K562 (cell line): ENCODE measurements around the gene HK1. TPM values are rescaled to one million over a fixed set of nuclear protein-coding genes. Genes with fewer than 3 reads are reported as not detected.

Source experiments
- ATF3 ChIP-seq, 2 experiments: fragments of 450-650 bp in 1 of 2; sonication (generic) in 1 of 2; formaldehyde crosslinking in 1 of 2; IDR thresholded peaks in 1 of 2; conservative IDR thresholded peaks in 1 of 2; 2 replicates each; pipeline versions ENCODE4 v1.6.1 to v1.8.1; 2016 to 2023; ENCODE audit warnings: mild to moderate bottlenecking in 2 of 2, moderate library complexity in 2 of 2, inconsistent platforms in 1 of 2, missing genetic modification reagents in 1 of 2
- DACH1 ChIP-seq: fragments of 450-650 bp; IDR thresholded peaks from 2 replicates; pipeline ENCODE4 v1.6.1; 2018; ENCODE audit not compliant: partially characterized antibody
- DEAF1 ChIP-seq: fragments of 450-650 bp; formaldehyde crosslinking; IDR thresholded peaks from 2 replicates; pipeline ENCODE4 v1.4.0; 2020; ENCODE audit warnings: mild to moderate bottlenecking, moderate library complexity
- ETV1 ChIP-seq: fragments of 450-650 bp; conservative IDR thresholded peaks from 2 replicates; pipeline ENCODE4 v1.6.1; 2016; ENCODE audit warnings: missing genetic modification characterization, control low read depth, low read depth, missing compliant biosample characterization
- RAD21 ChIP-seq, 2 experiments: fragments of 250-450 bp in 1 of 2; fragments of 450-650 bp in 1 of 2; sonication (Bioruptor Pico) in 1 of 2; formaldehyde crosslinking in 1 of 2; IDR thresholded peaks in 1 of 2; conservative IDR thresholded peaks in 1 of 2; 2 replicates each; pipeline versions ENCODE4 v1.4.0 to v1.8.0; 2020 to 2022; ENCODE audit warnings: mild to moderate bottlenecking in 2 of 2, moderate library complexity in 1 of 2
- SFPQ ChIP-seq: fragments of 200-400 bp; formaldehyde crosslinking; IDR thresholded peaks from 2 replicates; pipeline ENCODE4 v1.6.1; 2017; ENCODE audit warnings: mild to moderate bottlenecking, low read depth, low read length, moderate library complexity
- ZKSCAN1 ChIP-seq: fragments of 150-350 bp; IDR thresholded peaks from 2 replicates; pipeline ENCODE4 v1.6.1; 2016; ENCODE audit warnings: low read depth, low read length
- ZNF24 ChIP-seq: fragments of 450-650 bp; IDR thresholded peaks from 2 replicates; pipeline ENCODE4 v1.6.1; 2016
- ZNF318 ChIP-seq, 2 experiments: fragments of 450-650 bp; IDR thresholded peaks; 2 replicates each; pipeline ENCODE4 v1.6.1; 2016; ENCODE audit warnings: mild to moderate bottlenecking in 2 of 2, borderline replicate concordance in 1 of 2, low read depth in 1 of 2, moderate library complexity in 1 of 2
- ZNF639 ChIP-seq, 2 experiments: fragments of 200-800 bp in 1 of 2; sonication (Bioruptor generic) in 1 of 2; sonication (generic) in 1 of 2; formaldehyde crosslinking in 1 of 2; IDR thresholded peaks in 1 of 2; conservative IDR thresholded peaks in 1 of 2; 2 replicates each; pipeline versions ENCODE4 v1.5.0 to v1.6.1; 2016 to 2020; ENCODE audit warnings: missing compliant biosample characterization in 1 of 2, missing genetic modification characterization in 1 of 2, missing genetic modification reagents in 1 of 2
- polyA plus RNA-seq, 8 experiments: library from polyadenylated mRNA; depleted of rRNA in 4 of 8; stranded (reverse) in 5 of 8; unstranded in 3 of 8; fragments of >200 nt; fragmentation: Nextera tagmentation in 2 of 8; fragmentation: Illumina TruSeq in 1 of 8; extraction: Ambion mirVana in 2 of 8; extraction: Trizol in 1 of 8; gene quantifications; 2 replicates each; pipeline versions ENCODE4 v1.2.1 to v1.2.3, GENCODE V29; 2011 to 2014; ENCODE audit warnings: inconsistent platforms in 1 of 8, missing spikeins in 1 of 8
- total RNA-seq, 7 experiments: library from RNA; depleted of rRNA in 6 of 7; stranded (reverse); fragments of >200 nt in 6 of 7; fragmentation: Illumina TruSeq in 2 of 7; extraction: Trizol in 2 of 7; gene quantifications; 2 replicates each; pipeline versions ENCODE4 v1.2.1 to v1.2.3, GENCODE V29; 2011 to 2021; ENCODE audit warnings: low replicate concordance in 1 of 7

HK1 gene
- total and polyA plus RNA-seq, 9 of the 15 experiments (the other 6 are each of a cell fraction or from before 2014, with no cell fraction given) = 29.2 to 444 (median 193) TPM

- TF ChIP-seq RAD21 (CRISPR knock-in tag; conservative IDR thresholded peaks at IDR 0.05 in 1 of 2, IDR thresholded peaks at IDR 0.05 in 1 of 2) (peak; percentile 96 to 98), ZNF318 (IDR thresholded peaks at IDR 0.05; ENCODE audit: borderline replicate concordance in 1 of 2, low read depth in 1 of 2) (no peak), SFPQ (no peak), DEAF1 (peak; percentile 85), ZKSCAN1 (0 out of 2 replicates have a peak, but pooled peaks have one; percentile 42), ETV1 (peak; percentile 65), ZNF24 (0 out of 2 replicates have a peak, but pooled peaks have one; percentile 23), ATF3 (IDR thresholded peaks at IDR 0.05) (peak; percentile 54; the same call in 1 of the 2 replicates), ATF3 (CRISPR knock-in tag; conservative IDR thresholded peaks at IDR 0.05) (peak; percentile 47; the same call in 1 of the 2 replicates), ZNF639 (CRISPR knock-in tag; conservative IDR thresholded peaks at IDR 0.05 in 1 of 2, IDR thresholded peaks at IDR 0.05 in 1 of 2) (no peak), DACH1 (peak; percentile 21)
Measured at GRCh38 chr10:69392481-69393000, 114.2 kb downstream of the HK1 start (continued).
